Gastroesophageal sphincter (tissue), 4 donors: ENCODE data around the gene MTFP1. TPM values are rescaled to one million over a fixed set of nuclear protein-coding genes. Genes with fewer than 3 reads are reported as not detected.
"Not testable (repeated sequence)": the region's sequence is repeated elsewhere in the genome, so short reads cannot be mapped to it uniquely, and the experiment has no call there.

Source experiments
- ATAC-seq: fragments of 150-250 bp; one replicate; pipeline ENCODE4 v1.9.1; 2016; ENCODE audit warnings: mild to moderate bottlenecking, moderate library complexity
- H3K27ac ChIP-seq, 4 donors: fragments of 200-600 bp; sonication (generic) in 3 of 4; 1 replicate in 3 of 4; 2 replicates in 1 of 4; pipeline ENCODE4 v1.5.1; 2016 to 2019
- H3K27me3 ChIP-seq: fragments of 200-600 bp; sonication (generic); one replicate; pipeline ENCODE4 v1.5.1; 2019
- H3K36me3 ChIP-seq, 2 donors: fragments of 200-600 bp; sonication (generic); one replicate each; pipeline ENCODE4 v1.5.1; 2019; ENCODE audit warnings: control low read depth in 1 of 2
- H3K4me1 ChIP-seq, 3 donors: fragments of 200-600 bp; sonication (generic); 1 replicate in 2 of 3; 2 replicates in 1 of 3; pipeline ENCODE4 v1.5.1; 2016 to 2019; ENCODE audit warnings: control low read depth in 2 of 3
- H3K4me3 ChIP-seq, 2 donors: fragments of 200-600 bp; sonication (generic); one replicate each; pipeline ENCODE4 v1.5.1; 2019; ENCODE audit warnings: mild to moderate bottlenecking in 1 of 2, moderate library complexity in 1 of 2
- H3K9me3 ChIP-seq, 3 donors: fragments of 200-600 bp; sonication (generic); one replicate each; pipeline ENCODE4 v1.5.1; 2017 to 2019; ENCODE audit warnings: control low read depth in 2 of 3
- EP300 ChIP-seq: sonication (generic); formaldehyde crosslinking; IDR thresholded peaks from one replicate; pipeline ENCODE4 v1.6.1; 2017; ENCODE audit warnings: antibody characterized with exemption, mild to moderate bottlenecking
- POLR2A ChIP-seq, 2 donors: fragments of 450-650 bp; IDR thresholded peaks; one replicate each; pipeline ENCODE4 v1.6.1; 2017; ENCODE audit warnings: antibody characterized with exemption in 2 of 2, mild to moderate bottlenecking in 2 of 2, moderate library complexity in 1 of 2
- POLR2AphosphoS5 ChIP-seq: sonication (generic); formaldehyde crosslinking; IDR thresholded peaks from one replicate; pipeline ENCODE4 v1.6.1; 2017; ENCODE audit warnings: antibody characterized with exemption
- WGBS, 2 donors: methylation state at CpG; one replicate each; pipeline ENCODE4 v1.1.5; 2018; ENCODE audit warnings: low coverage in 1 of 2; 5-methylcytosine and 5-hydroxymethylcytosine counted together
- total RNA-seq, 4 donors: library from RNA; depleted of rRNA; stranded (reverse); fragments of >200 nt; gene quantifications; one replicate each; pipeline ENCODE4 v1.1.0, GENCODE V29; 2016
- TF ChIP-seq, protein P1 (sequence below), 4 experiments: fragments of 200-600 bp in 2 of 4; fragments of 450-650 bp in 2 of 4; sonication (generic) in 1 of 4; IDR thresholded peaks; one replicate each; pipeline ENCODE4 v1.5.1; 2017 to 2019; ENCODE audit warnings: antibody characterized with exemption in 4 of 4, mild to moderate bottlenecking in 2 of 4, moderate library complexity in 2 of 4

Gene MTFP1
- total RNA-seq, 4 donors from 2014 or later = 1.1 to 10.3 (median 6.3) TPM

DNA sequence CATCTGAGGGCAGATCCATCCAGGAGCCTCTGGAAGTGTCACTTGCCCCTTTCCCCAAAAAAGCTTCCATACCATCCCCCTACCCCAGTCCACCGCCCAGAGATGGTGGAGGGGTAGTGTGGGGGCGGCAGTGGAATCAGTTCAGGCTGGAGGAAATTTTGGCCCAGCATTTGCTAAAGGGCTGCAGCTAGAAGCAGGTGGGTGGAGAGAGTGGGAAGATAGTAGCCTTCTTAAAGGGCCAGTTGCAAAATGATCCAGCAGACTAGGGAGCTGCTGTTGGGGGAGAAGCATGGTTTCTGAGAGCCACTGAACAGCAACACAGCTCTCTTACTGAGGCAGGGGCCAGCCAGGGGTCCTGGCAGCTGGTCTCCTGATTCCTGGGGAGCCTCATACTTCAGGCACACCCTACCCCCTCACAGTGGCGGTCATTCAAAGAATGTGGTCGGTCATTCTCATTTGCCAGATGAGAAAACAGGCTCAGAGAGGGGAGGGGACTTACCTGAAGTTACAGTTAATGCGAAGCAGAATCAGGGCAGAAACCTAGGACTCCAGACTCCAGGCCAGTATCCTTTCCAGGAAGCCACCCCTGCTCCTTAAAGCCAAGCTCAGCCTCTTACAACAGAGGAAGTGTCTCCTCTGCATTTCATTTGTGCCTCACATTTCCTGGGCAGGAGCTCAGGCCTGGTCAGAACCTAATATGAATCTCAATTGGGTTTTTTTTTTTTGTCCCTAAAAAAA, 23.4 kb upstream of the MTFP1 start:
- H3K4me3 ChIP-seq = no peak overlapping the region
- 31 to 70% methylated on average over 2 to 5 of the region's 5 CpGs for WGBS, 2 donors

DNA sequence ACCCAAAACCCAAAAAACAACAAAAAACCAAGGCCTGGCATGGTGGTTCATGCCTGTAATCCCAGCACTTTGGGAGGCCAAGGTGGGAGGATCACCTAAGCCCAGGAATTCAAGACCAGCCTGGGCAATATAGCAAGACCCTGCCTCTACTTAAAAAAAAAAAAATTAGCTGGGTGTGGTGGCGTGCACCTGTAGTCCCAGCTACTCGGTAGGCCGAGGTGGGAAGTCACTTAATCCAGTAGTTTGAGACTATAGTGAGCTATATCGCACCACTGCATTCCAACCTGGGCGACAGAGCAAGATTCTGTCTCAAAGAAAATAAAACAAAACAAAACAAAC, 22.8 kb upstream of the MTFP1 start:
- peaks cover 0 to 28% of the 10 kb centered on the region in 2 donors for H3K36me3 ChIP-seq
- H3K27ac ChIP-seq, ATAC-seq, H3K27me3 ChIP-seq, H3K9me3 ChIP-seq, H3K4me3 ChIP-seq: not testable (repeated sequence)
- 89 to 100% methylated on average over 4 to 5 of the region's 5 CpGs for WGBS, 2 donors
- peaks cover 0 to 26% (median 8%) of the 10 kb centered on the region in 3 donors for H3K4me1 ChIP-seq

More for the DNA sequence above, 23.4 kb upstream of the MTFP1 start:
- TF ChIP-seq, protein P1, sequence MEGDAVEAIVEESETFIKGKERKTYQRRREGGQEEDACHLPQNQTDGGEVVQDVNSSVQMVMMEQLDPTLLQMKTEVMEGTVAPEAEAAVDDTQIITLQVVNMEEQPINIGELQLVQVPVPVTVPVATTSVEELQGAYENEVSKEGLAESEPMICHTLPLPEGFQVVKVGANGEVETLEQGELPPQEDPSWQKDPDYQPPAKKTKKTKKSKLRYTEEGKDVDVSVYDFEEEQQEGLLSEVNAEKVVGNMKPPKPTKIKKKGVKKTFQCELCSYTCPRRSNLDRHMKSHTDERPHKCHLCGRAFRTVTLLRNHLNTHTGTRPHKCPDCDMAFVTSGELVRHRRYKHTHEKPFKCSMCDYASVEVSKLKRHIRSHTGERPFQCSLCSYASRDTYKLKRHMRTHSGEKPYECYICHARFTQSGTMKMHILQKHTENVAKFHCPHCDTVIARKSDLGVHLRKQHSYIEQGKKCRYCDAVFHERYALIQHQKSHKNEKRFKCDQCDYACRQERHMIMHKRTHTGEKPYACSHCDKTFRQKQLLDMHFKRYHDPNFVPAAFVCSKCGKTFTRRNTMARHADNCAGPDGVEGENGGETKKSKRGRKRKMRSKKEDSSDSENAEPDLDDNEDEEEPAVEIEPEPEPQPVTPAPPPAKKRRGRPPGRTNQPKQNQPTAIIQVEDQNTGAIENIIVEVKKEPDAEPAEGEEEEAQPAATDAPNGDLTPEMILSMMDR (IDR thresholded peaks at IDR 0.05) = no peak
- no peak for TF ChIP-seq POLR2A (IDR thresholded peaks at IDR 0.05)
- TF ChIP-seq EP300 = no peak
- TF ChIP-seq POLR2AphosphoS5 = no peak
- Histone ChIP-seq H3K27ac (no peak overlapping the region), H3K9me3 (no peaks in the 10 kb centered on the region), H3K27me3 (no peaks in the 10 kb centered on the region), H3K36me3 (peaks cover 0 to 23% of the 10 kb centered on the region in 2 donors), H3K4me1 (peaks cover 0 to 31% (median 9%) of the 10 kb centered on the region in 3 donors)
- no peak for ATAC-seq

DNA sequence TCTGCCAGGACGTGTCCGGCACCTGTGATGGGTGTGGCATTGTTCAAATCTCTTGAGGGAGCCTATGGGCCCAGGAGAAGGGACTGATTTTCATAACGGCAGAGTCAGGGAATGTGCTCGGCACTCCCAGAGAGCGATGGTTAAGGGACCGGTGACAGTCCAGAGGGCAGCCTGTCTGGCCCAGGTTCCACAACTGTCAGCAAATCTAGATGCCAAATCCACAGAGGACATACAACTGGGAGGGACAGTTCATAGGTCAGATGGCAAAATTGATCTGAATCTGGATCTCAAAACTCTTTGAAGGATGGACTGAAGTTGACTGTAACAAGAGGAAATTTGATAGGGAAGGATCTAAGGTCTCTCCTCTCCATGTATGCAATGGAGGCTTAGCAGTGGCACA, 21.3 kb upstream of the MTFP1 start:
- H3K27me3 ChIP-seq = no peaks in the 10 kb centered on the region
- peaks cover 0 to 10% (median 0%) of the 10 kb centered on the region in 3 donors for H3K4me1 ChIP-seq
- no peak for TF ChIP-seq POLR2AphosphoS5
- TF ChIP-seq, protein P1 (IDR thresholded peaks at IDR 0.05) = no peak
- no peaks in the 10 kb centered on the region for H3K9me3 ChIP-seq
- H3K4me3 ChIP-seq = no peak overlapping the region
- H3K27ac ChIP-seq = no peak overlapping the region
- ATAC-seq = no peak
- 77% methylated on average over 3 of the region's 6 CpGs; no CpG with 5 or more reads in 1 of the 2 donors for WGBS, 2 donors
- H3K36me3 ChIP-seq = peaks cover 0 to 44% of the 10 kb centered on the region in 2 donors

DNA sequence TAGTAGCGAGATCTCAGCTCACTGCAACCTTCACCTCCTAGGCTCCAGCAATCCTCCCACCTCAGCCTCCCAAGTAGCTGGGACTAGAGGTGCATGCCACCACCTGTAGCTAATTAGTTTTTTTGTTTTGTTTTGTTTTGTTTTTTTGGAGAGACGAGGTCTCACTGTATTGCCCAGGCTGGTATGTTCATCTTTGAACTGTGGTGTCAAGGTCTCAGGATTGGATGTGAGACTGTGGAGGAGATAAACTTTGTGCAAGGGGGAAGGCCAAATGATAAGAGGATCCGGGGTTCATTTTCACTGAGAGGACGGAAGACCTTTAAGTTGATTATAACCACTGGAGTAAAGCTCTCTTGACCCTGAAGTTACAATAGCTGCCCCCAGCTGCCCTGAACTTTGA, 19.8 kb upstream of the MTFP1 start:
- Histone ChIP-seq H3K27me3 (no peaks in the 10 kb centered on the region), H3K4me1 (no peaks in the 10 kb centered on the region), H3K36me3 (peaks cover 0 to 58% of the 10 kb centered on the region in 2 donors), H3K9me3 (no peaks in the 10 kb centered on the region), H3K27ac (no peak overlapping the region), H3K4me3 (no peak overlapping the region)
- TF ChIP-seq POLR2A (IDR thresholded peaks at IDR 0.05) (no peak), POLR2AphosphoS5 (no peak), EP300 (no peak)
- TF ChIP-seq, protein P1 (IDR thresholded peaks at IDR 0.05) = no peak
- WGBS, 2 donors = 90 to 100% methylated on average over 1 to 3 of the region's 4 CpGs
- no peak for ATAC-seq

DNA sequence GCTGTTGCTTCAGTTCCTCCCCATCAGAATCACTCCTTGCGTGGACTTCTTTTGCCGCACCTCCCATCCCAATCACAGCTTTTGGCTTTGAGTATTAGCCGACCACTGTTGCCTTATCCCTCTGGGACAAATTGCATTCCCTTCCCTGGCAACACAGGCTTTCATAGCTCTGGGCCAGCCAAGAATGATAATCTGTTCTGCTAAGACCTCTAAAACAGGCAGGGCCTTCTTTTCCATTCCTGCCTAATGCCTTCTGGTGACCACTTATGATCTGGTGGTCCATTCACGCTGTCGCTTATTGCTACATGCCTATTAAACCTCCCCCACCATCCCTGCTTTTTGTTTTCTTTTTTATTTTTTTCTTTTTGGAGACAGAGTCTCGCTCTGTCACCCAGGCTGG, 19.2 kb upstream of the MTFP1 start:
- Histone ChIP-seq H3K27me3 (no peaks in the 10 kb centered on the region), H3K36me3 (peaks cover 0 to 65% of the 10 kb centered on the region in 2 donors), H3K4me3 (no peak overlapping the region), H3K9me3 (no peaks in the 10 kb centered on the region), H3K4me1 (no peaks in the 10 kb centered on the region), H3K27ac (no peak overlapping the region)
- TF ChIP-seq, protein P1 (IDR thresholded peaks at IDR 0.05) = no peak
- TF ChIP-seq POLR2AphosphoS5 (no peak), EP300 (no peak), POLR2A (IDR thresholded peaks at IDR 0.05) (no peak)
- 93 to 100% methylated on average over 5 to 6 of the region's 6 CpGs for whole genome bisulfite sequencing, 2 donors
- ATAC-seq = no peak
